ENCODE results near the gene COMTD1. TPM values are rescaled to one million over a fixed set of nuclear protein-coding genes. Genes with fewer than 3 reads are reported as not detected.

COMTD1 gene
- total RNA-seq, 1 donor from 2014 or later, result 8.9 TPM

DNA sequence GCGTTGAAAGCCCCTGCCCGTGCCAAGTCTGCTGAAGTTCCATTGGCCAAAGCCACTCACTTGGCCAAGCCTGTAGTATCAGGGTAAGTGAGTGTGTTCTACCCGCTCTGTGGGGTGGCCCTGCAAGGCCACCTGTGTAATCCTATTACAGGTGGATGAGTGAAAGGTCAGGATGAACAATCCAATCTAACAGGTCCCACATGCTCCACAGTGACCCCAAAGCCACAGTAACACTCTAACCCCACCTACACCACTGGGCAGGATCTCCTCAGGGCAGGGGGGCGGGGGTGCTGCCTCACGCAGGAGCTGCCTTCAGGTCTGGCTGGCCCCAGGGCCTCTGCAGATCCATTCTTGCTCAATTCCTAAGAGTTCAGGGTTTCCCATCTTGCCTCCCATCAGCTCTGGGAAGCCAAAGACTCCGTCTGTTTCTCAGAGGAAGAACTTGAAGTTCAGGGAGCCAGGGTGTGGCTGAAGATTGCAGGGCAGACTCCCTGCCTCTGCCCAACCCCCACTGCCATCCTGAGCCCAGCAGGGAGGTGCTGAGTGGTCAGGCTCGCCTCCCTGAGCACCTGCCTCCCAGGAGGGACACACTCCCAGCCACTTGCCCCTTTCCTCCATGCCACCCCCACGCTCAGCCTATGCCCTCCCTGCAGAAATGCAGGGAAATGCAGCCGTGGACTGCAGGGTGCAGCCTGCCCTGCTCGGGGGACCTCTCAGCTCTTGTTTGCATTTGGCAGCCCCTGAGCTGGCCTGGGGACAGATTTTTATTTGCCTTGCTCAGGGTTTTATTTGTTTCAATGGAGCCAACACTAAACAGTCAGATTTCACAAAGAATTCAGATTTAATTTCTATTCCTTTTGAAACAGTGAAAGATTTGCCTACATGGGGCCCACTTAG, 9.8 kb upstream of the COMTD1 start:
- Mint-ChIP-seq H3K4me3 (ENCODE audit: unreplicated experiment) (no peak overlapping the region), H3K27me3 (ENCODE audit: unreplicated experiment) (peaks cover 6% of the 10 kb centered on the region), H3K4me1 (ENCODE audit: unreplicated experiment) (no peaks in the 10 kb centered on the region), H3K9me3 (ENCODE audit: unreplicated experiment) (no peaks in the 10 kb centered on the region), H3K36me3 (ENCODE audit: low read depth, unreplicated experiment) (no peaks in the 10 kb centered on the region), H3K27ac (ENCODE audit: unreplicated experiment) (no peak overlapping the region)
- no peak for DNase-seq (ENCODE audit: low spot score)
- TF ChIP-seq, protein P1, sequence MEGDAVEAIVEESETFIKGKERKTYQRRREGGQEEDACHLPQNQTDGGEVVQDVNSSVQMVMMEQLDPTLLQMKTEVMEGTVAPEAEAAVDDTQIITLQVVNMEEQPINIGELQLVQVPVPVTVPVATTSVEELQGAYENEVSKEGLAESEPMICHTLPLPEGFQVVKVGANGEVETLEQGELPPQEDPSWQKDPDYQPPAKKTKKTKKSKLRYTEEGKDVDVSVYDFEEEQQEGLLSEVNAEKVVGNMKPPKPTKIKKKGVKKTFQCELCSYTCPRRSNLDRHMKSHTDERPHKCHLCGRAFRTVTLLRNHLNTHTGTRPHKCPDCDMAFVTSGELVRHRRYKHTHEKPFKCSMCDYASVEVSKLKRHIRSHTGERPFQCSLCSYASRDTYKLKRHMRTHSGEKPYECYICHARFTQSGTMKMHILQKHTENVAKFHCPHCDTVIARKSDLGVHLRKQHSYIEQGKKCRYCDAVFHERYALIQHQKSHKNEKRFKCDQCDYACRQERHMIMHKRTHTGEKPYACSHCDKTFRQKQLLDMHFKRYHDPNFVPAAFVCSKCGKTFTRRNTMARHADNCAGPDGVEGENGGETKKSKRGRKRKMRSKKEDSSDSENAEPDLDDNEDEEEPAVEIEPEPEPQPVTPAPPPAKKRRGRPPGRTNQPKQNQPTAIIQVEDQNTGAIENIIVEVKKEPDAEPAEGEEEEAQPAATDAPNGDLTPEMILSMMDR (IDR thresholded peaks at IDR 0.05; ENCODE audit: unreplicated experiment), result no peak

DNA sequence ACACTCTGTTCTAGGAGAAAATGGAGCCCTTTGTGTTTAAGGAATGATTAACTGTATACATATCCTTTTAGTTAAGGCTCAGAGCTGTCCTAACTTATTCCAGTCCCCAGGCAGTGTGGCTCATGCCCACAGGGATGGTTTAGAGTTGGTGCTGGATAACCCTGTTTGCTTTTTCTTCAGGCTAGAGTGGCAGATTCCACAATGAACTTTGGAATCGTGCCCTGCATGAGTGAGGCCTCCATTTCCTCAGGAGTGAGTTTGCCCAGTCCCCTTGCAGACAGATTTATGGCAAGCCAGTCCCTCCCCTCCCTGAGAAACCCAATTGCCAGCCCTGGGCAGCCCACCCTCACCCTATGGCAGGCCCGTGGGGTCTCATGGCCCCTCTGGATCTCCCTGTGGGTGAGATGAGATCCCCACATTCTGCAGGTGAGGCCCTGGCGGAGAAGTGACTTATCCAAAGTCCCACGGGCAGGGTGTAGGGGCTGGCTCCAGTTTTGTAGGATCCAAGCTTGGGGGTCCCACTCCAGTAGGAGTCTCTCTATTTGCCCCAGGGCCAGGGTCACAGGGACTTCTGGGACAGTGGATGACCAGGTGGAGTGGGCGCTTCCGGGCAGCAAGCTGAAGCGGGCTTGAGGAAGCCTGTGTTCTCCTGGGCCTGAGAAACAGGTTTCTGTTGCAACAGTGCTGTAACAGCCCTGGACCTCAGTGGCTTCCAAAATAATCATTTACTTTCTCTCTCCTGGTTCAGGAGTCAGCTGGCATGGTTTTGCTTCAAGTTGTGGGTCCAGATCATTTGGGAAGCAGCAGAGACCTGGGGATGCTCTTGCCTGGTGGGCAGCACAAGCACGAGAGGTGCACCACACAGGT, 9.0 kb upstream of the COMTD1 start:
- no peaks in the 10 kb centered on the region for H3K4me1 Mint-ChIP-seq (ENCODE audit: unreplicated experiment)
- H3K4me3 Mint-ChIP-seq (ENCODE audit: unreplicated experiment), result no peak overlapping the region
- H3K36me3 Mint-ChIP-seq (ENCODE audit: low read depth, unreplicated experiment), result no peaks in the 10 kb centered on the region
- DNase-seq (ENCODE audit: low spot score), result no peak
- H3K9me3 Mint-ChIP-seq (ENCODE audit: unreplicated experiment), result no peaks in the 10 kb centered on the region
- H3K27me3 Mint-ChIP-seq (ENCODE audit: unreplicated experiment), result peaks cover 9% of the 10 kb centered on the region
- TF ChIP-seq, protein P1 (IDR thresholded peaks at IDR 0.05; ENCODE audit: unreplicated experiment), result no peak
- H3K27ac Mint-ChIP-seq (ENCODE audit: unreplicated experiment), result no peak overlapping the region

DNA sequence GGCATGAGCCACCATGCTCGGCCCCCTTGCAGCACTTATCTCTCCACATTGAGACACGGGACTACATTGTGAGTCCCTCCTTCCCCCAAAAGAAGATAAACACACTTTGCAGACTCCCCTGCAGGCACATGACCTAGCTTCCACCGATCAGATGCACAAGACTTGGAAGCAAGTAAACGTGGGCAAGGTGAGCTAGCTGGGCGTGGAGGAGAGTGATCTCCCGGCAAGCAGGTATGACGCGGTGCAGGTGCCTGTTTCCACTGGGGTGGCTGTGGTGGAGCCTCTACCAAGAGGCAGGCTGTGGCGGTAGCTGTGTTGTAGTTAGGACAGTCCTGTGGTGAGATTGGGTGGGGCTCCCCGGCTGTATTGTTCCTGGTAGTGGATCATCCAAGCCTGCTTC, 7.7 kb upstream of the COMTD1 start:
- DNase-seq (ENCODE audit: low spot score), result no peak
- no peaks in the 10 kb centered on the region for H3K4me1 Mint-ChIP-seq (ENCODE audit: unreplicated experiment)

DNA sequence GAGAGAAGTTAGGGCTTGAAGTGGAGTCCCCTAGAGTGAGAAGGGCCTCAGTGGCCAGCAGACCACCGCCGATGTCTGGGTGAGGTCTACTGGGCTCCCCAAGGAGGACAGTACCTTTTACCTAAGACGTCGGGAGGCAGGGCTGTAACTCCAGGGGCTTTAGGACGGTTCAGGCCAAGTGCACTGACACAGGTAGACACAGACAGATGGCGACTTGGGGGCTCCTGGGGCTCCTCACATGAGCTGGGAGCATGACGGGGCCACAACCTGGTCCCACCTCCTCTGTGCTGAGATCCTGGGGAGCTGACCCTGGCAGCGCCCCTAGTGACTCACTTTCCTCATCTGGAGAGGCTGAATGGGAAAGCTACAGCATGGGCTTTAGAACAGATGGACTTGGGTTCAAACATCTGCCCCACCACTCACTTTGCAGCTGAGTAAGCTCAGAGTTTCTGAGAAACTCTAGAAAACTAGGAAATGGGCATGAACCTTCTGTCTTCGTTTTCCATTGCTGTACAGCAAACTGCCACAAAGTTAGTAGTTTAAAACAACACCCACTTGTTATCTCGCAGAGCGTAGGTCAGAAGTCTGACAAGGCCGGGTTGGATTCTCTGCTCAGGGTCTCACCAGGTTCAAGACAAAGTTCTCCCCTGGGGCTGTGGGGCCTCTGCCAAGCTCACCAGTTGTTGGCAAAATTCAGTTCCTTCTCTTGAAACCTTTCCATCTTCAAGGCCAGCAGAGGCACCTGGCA, 4.7 kb upstream of the COMTD1 start:
- TF ChIP-seq, protein P1 (IDR thresholded peaks at IDR 0.05; ENCODE audit: unreplicated experiment), result no peak
- no peak overlapping the region for H3K4me3 Mint-ChIP-seq (ENCODE audit: unreplicated experiment)
- no peak overlapping the region for H3K27ac Mint-ChIP-seq (ENCODE audit: unreplicated experiment)
- H3K4me1 Mint-ChIP-seq (ENCODE audit: unreplicated experiment), result peaks cover 5% of the 10 kb centered on the region
- no peaks in the 10 kb centered on the region for H3K36me3 Mint-ChIP-seq (ENCODE audit: low read depth, unreplicated experiment)
- no peak for DNase-seq (ENCODE audit: low spot score)
- H3K9me3 Mint-ChIP-seq (ENCODE audit: unreplicated experiment), result no peaks in the 10 kb centered on the region
- H3K27me3 Mint-ChIP-seq (ENCODE audit: unreplicated experiment), result peaks cover 11% of the 10 kb centered on the region

More for the DNA sequence above, 7.7 kb upstream of the COMTD1 start:
- TF ChIP-seq, protein P1 (IDR thresholded peaks at IDR 0.05; ENCODE audit: unreplicated experiment), result no peak
- no peaks in the 10 kb centered on the region for H3K36me3 Mint-ChIP-seq (ENCODE audit: low read depth, unreplicated experiment)
- H3K4me3 Mint-ChIP-seq (ENCODE audit: unreplicated experiment), result no peak overlapping the region
- peaks cover 9% of the 10 kb centered on the region for H3K27me3 Mint-ChIP-seq (ENCODE audit: unreplicated experiment)
- no peaks in the 10 kb centered on the region for H3K9me3 Mint-ChIP-seq (ENCODE audit: unreplicated experiment)
- H3K27ac Mint-ChIP-seq (ENCODE audit: unreplicated experiment), result no peak overlapping the region

Data from endothelial cell (in vitro differentiated cells).